Activated CD8-positive, alpha-beta memory T cell treated with anti-CD3 and anti-CD28 coated beads, Interleukin-2, amount 10 ng/mL, durations not matched to agents 7 days and 5 days (primary cell): ENCODE results near the gene PNKD. TPM values are rescaled to one million over a fixed set of nuclear protein-coding genes. Genes with fewer than 3 reads are reported as not detected.
"Not testable (repeated sequence)": the region's sequence is repeated elsewhere in the genome, so short reads cannot be mapped to it uniquely, and the experiment has no call there.

ENCODE experiments used
- ATAC-seq: fragments of 150-1000 bp; cut with Tn5 transposase; one replicate; pipeline ENCODE4 v1.10.0; 2021; ENCODE audit warnings: moderate library complexity
- CTCF ChIA-PET: fragments of 350-600 bp; sonication (Branson Sonifier 250); formaldehyde crosslinking; loops from one replicate; lab custom pipeline; 2021; ENCODE audit warnings: antibody characterized with exemption; lab: Charles Lee
- DNase-seq: peaks from one replicate; pipeline ENCODE4 v3.0.0-alpha.2; 2020
- H3K27ac Mint-ChIP-seq: one replicate; pipeline ENCODE4 v1.8.0; 2021; ENCODE audit warnings: mild to moderate bottlenecking, mixed read lengths
- H3K27me3 Mint-ChIP-seq: one replicate; pipeline ENCODE4 v1.8.0; 2021; ENCODE audit warnings: mixed read lengths
- H3K36me3 Mint-ChIP-seq: one replicate; pipeline ENCODE4 v1.8.0; 2021; ENCODE audit warnings: mild to moderate bottlenecking, mixed read lengths
- H3K4me1 Mint-ChIP-seq: one replicate; pipeline ENCODE4 v1.8.0; 2021; ENCODE audit warnings: mixed read lengths
- H3K4me3 Mint-ChIP-seq: one replicate; pipeline ENCODE4 v1.8.0; 2021; ENCODE audit warnings: mild to moderate bottlenecking, moderate library complexity, mixed read lengths
- H3K9me3 Mint-ChIP-seq: one replicate; pipeline ENCODE4 v1.8.0; 2022; ENCODE audit warnings: low read depth, mixed read lengths
- total RNA-seq, 2 experiments: library from RNA; stranded (reverse); gene quantifications; one replicate each; pipeline ENCODE4 v1.2.3, GENCODE V29; 2021

PNKD gene
- total RNA-seq, 2 experiments from 2014 or later, result 37.6 to 40.7 TPM

DNA sequence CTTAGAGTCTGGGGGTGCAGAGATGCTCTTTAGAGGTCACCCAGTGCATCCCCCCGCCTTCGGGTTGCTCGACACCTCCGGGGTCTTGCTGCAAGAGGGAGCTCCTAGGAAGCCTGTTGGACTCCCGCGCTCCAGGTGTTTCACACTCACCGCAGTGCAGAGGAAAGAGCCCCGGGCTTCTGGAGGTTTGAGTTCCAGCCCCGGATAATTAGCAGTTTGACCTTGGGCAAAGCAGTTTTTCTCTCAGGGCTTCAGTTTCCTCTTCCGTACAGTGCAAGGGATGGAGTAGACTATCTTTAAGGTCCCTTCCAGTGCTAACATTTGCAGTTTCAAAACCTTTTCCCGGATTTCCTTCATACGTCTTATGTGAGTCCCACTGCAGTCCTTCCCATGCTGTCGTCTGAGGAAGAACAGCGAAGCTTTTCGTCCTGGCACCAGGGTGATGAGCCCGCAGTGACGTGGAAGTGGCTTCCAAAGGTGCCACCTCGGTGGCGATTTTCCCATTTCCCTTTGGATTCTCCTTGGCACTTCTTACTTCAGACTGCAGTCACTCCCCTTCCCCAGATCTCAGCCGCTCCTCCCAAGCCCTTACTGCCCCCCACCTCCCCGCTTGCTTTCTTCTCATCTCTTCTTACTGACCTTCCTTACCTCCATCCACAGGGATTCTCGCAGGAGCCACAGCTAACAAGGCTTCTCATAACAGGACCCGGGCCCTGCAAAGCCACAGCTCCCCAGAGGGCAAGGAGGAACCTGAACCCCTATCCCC, 585 bp downstream of the PNKD start:
- peaks cover 39% of the 10 kb centered on the region for H3K4me1 Mint-ChIP-seq
- ATAC-seq (no peak), DNase-seq (no peak)
- CTCF ChIA-PET, result interaction anchor here (0.8 to 8.1 kb wide), 26 partner anchors 10 to 295 kb away, joined by 3 to 243 read pairs (median 5); partner anchors contain the start of genes CATIP, CXCR1 and TMBIM1
- peaks cover 16% of the 10 kb centered on the region for H3K36me3 Mint-ChIP-seq
- H3K9me3 Mint-ChIP-seq, result no peaks in the 10 kb centered on the region
- H3K27me3 Mint-ChIP-seq, result no peaks in the 10 kb centered on the region
- H3K27ac Mint-ChIP-seq, result peak overlapping the region; percentile 88
- peak overlapping the region; percentile 82 for H3K4me3 Mint-ChIP-seq

DNA sequence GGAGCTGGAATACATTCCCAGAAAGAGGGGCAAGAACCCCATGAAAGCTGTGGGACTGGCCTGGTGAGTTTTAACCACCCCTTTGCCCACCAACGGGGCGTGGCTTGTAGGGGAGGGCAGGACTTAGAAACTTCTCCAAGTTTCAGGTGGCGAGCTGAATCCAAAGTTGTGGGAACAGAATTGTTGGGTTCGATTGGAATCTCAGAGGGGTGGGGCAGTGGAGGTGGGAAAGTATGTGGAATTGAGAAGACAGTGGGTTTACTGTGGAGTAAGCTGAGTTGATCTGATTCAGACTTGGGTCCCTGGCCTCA, 1.1 kb downstream of the PNKD start:
- peak overlapping the region; percentile 53 for H3K27ac Mint-ChIP-seq
- ATAC-seq (no peak), DNase-seq (no peak)
- H3K4me3 Mint-ChIP-seq, result peak overlapping the region; percentile 82
- H3K27me3 Mint-ChIP-seq, result no peaks in the 10 kb centered on the region
- H3K4me1 Mint-ChIP-seq, result peaks cover 39% of the 10 kb centered on the region
- CTCF ChIA-PET, result interaction anchor here (1.0 to 8.1 kb wide), 15 partner anchors 9 to 133 kb away, joined by 3 to 243 read pairs (median 5); partner anchors contain the start of genes CATIP and TMBIM1
- H3K36me3 Mint-ChIP-seq, result peaks cover 17% of the 10 kb centered on the region
- H3K9me3 Mint-ChIP-seq, result no peaks in the 10 kb centered on the region

DNA sequence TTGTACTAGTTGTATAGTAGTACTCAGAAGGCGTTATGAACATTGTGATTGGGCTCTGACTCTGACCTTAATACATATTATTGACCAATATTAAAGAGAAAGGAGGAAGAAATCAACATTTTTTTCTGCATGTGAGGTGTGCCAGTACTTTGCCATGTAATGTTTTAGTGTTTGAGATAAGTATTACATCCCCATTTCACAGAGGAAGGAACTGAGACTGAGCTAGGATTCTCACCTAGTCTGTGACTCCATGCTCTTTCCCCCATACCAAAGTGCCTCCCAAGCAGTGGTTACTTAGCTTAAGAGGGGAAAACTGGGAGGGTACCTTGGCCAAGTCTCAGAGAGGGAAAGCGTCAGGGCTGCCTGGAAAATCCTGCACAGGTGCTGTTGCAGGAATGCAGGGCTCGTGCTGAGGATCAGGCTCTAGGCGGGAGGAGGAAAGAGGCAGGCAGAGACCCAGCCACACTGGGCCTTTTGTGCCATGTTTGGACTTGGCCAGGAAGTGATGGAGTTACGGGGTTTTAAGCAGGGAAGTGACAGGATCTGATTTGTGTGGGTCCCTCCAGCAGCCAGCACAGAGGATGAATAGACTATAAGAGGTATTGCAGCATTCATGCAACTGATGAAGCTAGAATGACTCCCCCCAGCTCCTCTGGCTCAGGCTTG, 1.7 kb downstream of the PNKD start:
- CTCF ChIA-PET, result interaction anchor here (1.0 to 8.1 kb wide), 17 partner anchors 9 to 132 kb away, joined by 3 to 243 read pairs (median 5); partner anchors contain the start of genes CATIP and TMBIM1
- no peak for ATAC-seq
- no peaks in the 10 kb centered on the region for H3K9me3 Mint-ChIP-seq
- H3K4me3 Mint-ChIP-seq, result peak overlapping the region; percentile 82
- DNase-seq, result no peak
- peaks cover 21% of the 10 kb centered on the region for H3K36me3 Mint-ChIP-seq
- no peaks in the 10 kb centered on the region for H3K27me3 Mint-ChIP-seq
- H3K4me1 Mint-ChIP-seq, result peaks cover 37% of the 10 kb centered on the region
- H3K27ac Mint-ChIP-seq, result peak overlapping the region; percentile 53

DNA sequence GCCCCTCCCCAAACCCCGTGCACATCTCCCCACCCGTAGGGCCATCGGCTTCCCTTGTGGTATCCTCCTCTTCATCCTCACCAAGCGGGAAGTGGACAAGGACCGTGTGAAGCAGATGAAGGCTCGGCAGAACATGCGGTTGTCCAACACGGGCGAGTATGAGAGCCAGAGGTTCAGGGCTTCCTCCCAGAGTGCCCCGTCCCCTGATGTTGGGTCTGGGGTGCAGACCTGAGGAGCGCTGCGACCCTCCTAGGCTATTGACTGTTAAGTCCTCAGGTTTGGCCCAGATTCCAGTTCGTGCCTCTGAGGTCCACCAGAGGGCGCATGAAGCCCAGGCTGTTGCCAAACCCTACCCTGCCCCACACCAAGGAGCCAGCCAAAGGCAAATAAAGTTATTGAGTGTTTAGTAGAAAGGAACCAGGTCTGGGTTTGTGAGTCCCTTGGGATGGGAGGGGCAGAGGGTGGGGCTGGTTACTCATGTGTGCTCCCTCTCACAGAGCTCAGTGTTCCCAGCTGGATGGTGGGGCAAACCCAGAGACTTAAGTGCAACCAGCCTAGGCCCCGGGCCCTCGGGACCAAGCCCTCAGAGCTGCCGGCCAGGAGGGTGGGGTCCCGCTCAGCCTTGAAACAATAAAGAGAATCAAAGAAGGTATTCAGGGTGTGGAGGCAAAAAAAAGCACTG, 2.4 kb downstream of the PNKD start:
- CTCF ChIA-PET, result interaction anchor here (0.6 to 8.1 kb wide), 21 partner anchors 8 to 1684 kb away, joined by 3 to 243 read pairs (median 5); partner anchors contain the start of genes CATIP and TMBIM1

DNA sequence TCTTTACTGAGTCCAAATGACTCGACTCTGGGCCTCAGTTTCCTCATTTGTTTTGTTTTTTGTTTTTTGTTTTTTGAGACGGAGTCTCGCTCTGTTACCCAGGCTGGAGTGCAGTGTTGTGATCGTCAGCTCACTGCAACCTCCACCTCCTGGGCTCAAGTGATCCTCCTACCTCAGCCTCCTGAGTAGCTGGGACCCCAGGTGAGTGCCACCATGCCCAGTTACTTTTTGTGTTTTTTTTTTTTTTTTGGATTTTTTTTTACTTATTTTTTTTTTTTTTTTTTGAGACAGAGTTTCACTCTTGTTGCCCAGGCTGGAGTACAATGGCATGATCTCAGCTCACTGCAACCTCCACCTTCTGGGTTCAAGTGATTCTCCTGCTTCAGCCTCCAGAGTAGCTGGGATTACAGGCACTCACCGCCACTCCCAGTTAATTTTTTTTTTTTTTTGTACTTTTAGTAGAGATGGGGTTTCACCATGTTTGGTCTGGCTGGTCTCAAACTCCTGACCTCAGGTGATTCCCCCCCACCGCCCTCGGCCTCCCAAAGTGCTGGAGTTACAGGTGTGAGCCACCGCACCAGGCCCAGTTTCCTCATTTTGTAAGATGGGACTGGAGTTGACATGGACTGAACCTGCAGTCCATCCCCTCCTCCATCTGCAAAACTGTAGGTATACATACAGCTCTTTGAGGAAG, 3.0 kb downstream of the PNKD start:
- DNase-seq, ATAC-seq, H3K4me3 Mint-ChIP-seq, H3K27me3 Mint-ChIP-seq, H3K9me3 Mint-ChIP-seq: not testable (repeated sequence)
- Mint-ChIP-seq H3K27ac (peak overlapping the region; percentile 59), H3K4me1 (peaks cover 32% of the 10 kb centered on the region), H3K36me3 (peaks cover 24% of the 10 kb centered on the region)
- CTCF ChIA-PET, result interaction anchor here (0.6 to 8.1 kb wide), 13 partner anchors 16 to 1685 kb away, joined by 3 to 243 read pairs (median 4); partner anchors contain the start of genes CATIP and TMBIM1

More for the DNA sequence above, 2.4 kb downstream of the PNKD start:
- ATAC-seq (peak; percentile 11), DNase-seq (peak; percentile 87)
- Mint-ChIP-seq H3K27me3 (no peaks in the 10 kb centered on the region), H3K9me3 (no peaks in the 10 kb centered on the region), H3K4me3 (no peak overlapping the region), H3K36me3 (peaks cover 23% of the 10 kb centered on the region), H3K27ac (no peak overlapping the region), H3K4me1 (peaks cover 33% of the 10 kb centered on the region)

DNA sequence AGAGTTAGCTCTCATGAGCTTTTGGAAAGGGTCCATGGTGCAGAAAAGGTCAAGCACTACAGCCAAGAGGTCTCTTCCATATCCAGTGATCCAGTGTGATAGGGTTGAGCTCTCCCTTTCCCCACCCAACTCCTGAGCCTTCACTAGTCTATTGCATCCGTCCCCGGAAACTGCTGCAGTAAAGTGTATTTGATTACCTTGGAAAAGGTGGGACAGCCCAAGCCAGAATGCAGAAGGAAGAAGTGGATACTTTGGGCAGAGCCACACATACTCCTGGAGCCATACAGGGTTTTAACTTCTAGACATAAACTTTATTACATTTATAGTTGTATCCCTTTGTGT, 3.6 kb downstream of the PNKD start:
- peak overlapping the region; percentile 59 for H3K27ac Mint-ChIP-seq
- H3K4me1 Mint-ChIP-seq, result peaks cover 30% of the 10 kb centered on the region
- H3K9me3 Mint-ChIP-seq, result no peaks in the 10 kb centered on the region
- ATAC-seq (no peak), DNase-seq (no peak)
- CTCF ChIA-PET, result interaction anchor here (1.2 to 8.1 kb wide), 8 partner anchors 15 to 120 kb away, joined by 3 to 243 read pairs (median 5); partner anchors contain the start of genes CATIP and TMBIM1
- H3K4me3 Mint-ChIP-seq, result no peak overlapping the region
- no peaks in the 10 kb centered on the region for H3K27me3 Mint-ChIP-seq
- peaks cover 24% of the 10 kb centered on the region for H3K36me3 Mint-ChIP-seq

DNA sequence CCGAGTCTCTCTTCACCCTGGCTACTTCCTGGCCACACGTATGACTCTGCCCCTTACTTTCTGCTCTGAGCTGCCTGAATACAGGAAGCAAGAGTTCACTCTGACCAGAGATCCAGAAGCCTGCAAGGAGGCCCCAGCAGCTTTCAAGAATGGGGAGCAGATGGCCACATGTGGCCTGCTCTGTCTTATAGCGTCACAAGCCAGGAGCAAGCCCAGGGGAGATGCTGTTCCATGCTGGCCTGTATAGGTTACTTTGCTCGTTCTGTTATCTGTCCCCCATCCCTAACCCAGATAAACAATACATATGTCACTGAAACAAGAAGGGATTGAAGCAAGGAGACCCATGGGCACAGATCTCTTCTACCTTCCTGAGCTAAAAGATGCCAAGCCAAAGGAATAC, 4.3 kb downstream of the PNKD start:
- ATAC-seq (no peak), DNase-seq (no peak)
- no peaks in the 10 kb centered on the region for H3K9me3 Mint-ChIP-seq
- H3K27ac Mint-ChIP-seq, result no peak overlapping the region
- CTCF ChIA-PET, result interaction anchor here (1.9 to 8.1 kb wide), 4 partner anchors 15 to 81 kb away, joined by 5 to 243 read pairs (median 10); partner anchors contain the start of genes CATIP and TMBIM1
- no peak overlapping the region for H3K4me3 Mint-ChIP-seq
- peaks cover 28% of the 10 kb centered on the region for H3K36me3 Mint-ChIP-seq
- peaks cover 25% of the 10 kb centered on the region for H3K4me1 Mint-ChIP-seq
- no peaks in the 10 kb centered on the region for H3K27me3 Mint-ChIP-seq

DNA sequence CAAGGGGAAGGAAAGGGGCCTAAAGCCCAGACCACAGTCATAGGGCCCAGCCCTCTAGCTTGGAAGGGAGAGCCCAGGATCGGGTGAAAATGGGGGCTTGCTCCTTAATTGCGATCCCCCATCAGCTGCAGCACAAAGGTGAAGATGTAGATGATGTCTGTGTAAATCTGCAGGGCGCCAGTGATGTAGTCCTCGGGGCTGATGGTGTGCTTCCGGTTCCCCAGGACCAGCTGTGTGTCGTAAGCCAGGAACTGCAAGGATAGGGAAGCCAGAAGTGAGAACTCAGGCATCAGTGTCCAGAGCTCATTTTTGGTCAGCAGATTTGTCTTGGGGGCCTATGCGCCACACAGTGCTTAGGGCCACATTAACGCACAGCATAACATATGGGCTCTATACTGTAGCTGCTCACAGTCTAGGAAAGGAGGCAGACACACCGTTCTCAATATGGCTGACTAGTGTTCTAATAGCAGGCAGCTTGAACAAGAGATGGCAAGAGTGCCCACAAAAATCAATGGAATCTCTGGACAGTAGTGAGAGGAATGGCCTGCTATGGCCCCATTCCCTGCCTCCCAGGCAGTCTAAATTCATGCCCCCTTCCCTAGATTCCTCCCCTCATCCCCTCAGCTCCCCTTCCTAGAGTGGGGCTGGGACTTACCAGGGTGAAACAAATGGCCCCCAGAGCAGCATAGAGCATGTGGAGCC, 5.2 kb downstream of the PNKD start:
- Mint-ChIP-seq H3K4me1 (peaks cover 23% of the 10 kb centered on the region), H3K36me3 (peaks cover 28% of the 10 kb centered on the region), H3K27ac (no peak overlapping the region)

DNA sequence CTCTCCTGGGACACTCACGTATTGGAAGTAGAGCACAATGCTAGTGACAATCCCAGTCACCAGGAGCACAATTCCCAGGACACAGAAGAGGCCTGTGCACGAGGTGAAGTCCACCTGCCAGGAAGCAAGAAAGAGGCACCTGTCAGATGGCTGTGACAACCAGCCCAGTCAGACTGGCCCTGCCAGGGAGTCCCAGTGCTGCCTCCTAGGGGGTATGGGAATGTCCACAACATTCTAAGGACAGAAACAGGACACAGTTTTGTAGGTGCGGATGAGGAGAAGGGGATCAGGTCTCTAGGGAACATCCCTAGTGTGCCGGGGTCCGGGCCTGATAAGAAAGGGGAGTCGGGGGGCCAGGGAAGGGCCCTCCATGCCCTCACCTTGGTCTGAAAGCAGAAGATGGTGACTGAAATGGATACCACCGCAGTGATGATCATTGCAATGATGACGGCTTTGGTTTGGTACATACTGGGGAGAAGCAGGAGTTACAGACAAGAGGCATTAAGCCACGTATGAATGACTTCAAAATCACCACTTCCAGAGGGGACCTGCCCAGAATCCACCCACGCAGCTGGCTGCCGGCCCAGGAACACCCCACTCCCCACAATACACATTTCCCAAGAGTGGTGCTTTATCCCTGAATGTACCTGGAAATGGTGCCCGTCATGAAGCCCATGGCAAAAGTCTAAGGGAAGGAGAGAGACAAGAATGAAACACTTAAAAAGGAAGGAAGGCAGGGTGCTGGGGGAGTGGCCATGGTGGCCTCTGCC, 6.9 kb downstream of the PNKD start:
- no peak for DNase-seq
- no peaks in the 10 kb centered on the region for H3K9me3 Mint-ChIP-seq
- CTCF ChIA-PET, result interaction anchor here (8.1 kb wide), 1 partner anchor 12 kb away, joined by 243 read pairs; the partner anchor contains the start of gene TMBIM1
- peaks cover 10% of the 10 kb centered on the region for H3K4me1 Mint-ChIP-seq
- H3K27me3 Mint-ChIP-seq, result no peaks in the 10 kb centered on the region
- H3K4me3 Mint-ChIP-seq, result no peak overlapping the region
- H3K36me3 Mint-ChIP-seq, result peaks cover 32% of the 10 kb centered on the region
- peak overlapping the region; percentile 66 for H3K27ac Mint-ChIP-seq
- no peak for ATAC-seq

More for the DNA sequence above, 5.2 kb downstream of the PNKD start:
- Mint-ChIP-seq H3K27me3 (no peaks in the 10 kb centered on the region), H3K4me3 (no peak overlapping the region), H3K9me3 (no peaks in the 10 kb centered on the region)
- DNase-seq (no peak), ATAC-seq (no peak)
- CTCF ChIA-PET, result interaction anchor here (1.2 to 8.1 kb wide), 4 partner anchors 14 to 81 kb away, joined by 4 to 243 read pairs (median 10); partner anchors contain the start of genes CATIP and TMBIM1

DNA sequence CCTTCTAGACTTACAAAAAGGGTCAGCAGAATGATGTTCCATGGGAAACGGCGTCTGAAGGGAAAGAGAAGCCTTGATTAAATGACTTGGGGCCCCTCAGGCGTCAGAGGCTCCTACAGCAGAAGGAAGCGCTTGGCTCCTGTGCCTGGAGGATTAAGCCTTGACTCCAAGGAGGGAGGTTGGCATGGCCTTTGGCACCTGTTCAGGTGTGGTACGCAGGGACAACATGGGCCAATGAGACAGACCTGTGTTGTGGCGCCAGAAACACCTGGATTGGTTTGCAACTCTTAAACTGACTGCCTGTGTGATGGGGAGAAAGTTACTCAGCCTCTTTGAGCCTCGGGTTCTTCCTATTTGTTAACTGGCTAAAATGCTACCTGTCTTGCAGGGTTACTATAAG, 7.6 kb downstream of the PNKD start:
- no peak overlapping the region for H3K4me3 Mint-ChIP-seq
- peak overlapping the region; percentile 39 for H3K27ac Mint-ChIP-seq
- peaks cover 5% of the 10 kb centered on the region for H3K4me1 Mint-ChIP-seq
- H3K27me3 Mint-ChIP-seq, result no peaks in the 10 kb centered on the region
- no peak for ATAC-seq
- CTCF ChIA-PET, result no interaction called here
- H3K36me3 Mint-ChIP-seq, result peaks cover 31% of the 10 kb centered on the region
- DNase-seq, result no peak
- no peaks in the 10 kb centered on the region for H3K9me3 Mint-ChIP-seq

DNA sequence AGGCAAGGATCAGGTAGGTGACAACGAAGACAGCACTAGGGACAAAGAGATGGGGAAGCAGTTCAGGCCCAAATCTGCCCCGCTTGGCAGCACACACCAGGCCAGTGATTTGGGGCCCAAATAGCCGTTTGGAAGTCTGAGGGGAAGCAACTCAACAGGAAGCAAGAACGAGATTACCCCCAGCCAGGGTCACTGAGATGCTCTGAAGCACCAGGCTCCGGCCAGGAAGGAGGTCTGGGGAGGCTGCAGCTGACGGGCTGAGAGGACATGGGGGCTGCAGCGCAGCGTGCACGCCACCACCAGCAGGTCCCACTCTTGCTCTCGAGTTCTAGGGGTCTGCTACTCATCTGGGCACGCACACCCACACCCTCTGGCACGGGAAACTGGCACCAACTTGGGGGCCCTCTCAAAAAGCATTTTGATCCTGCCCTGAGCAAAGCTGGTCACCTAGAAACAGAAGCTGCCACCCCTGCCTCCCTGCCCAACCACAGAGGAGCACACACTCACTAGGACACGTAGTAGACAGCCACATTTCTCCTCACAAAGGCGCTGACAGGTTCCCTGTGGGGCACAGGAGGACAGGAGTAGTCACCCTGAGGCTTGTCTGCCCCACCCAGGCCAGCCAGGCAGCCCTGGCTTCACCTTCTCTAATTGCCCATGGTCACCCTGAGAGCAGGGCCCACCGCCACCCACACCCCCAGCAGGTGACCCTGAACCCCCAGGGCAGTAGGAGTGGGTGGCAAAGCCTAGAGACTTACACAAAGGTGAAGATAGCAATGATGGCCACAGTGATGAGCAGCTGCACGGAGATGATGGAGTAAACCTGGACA, 8.4 kb downstream of the PNKD start:
- CTCF ChIA-PET, result no interaction called here
- peaks cover 29% of the 10 kb centered on the region for H3K36me3 Mint-ChIP-seq
- ATAC-seq (no peak), DNase-seq (no peak)
- no peaks in the 10 kb centered on the region for H3K27me3 Mint-ChIP-seq
- H3K4me1 Mint-ChIP-seq, result peaks cover 8% of the 10 kb centered on the region
- H3K27ac Mint-ChIP-seq, result peak overlapping the region; percentile 39
- no peaks in the 10 kb centered on the region for H3K9me3 Mint-ChIP-seq
- H3K4me3 Mint-ChIP-seq, result no peak overlapping the region
